PC-9 (cell line): Measurements from ENCODE around the gene CALN1. TPM values are rescaled to one million over a fixed set of nuclear protein-coding genes. Genes with fewer than 3 reads are reported as not detected.

Experiments
- BruUV-seq: library from RNA; stranded (reverse); fragments of 400-500 nt; replicated peaks from 2 replicates; lab custom pipeline; 2021; lab: Mats Ljungman, UMichigan
- CTCF ChIA-PET: fragments of 300-600 bp; sonication (Branson Sonifier 250); formaldehyde crosslinking; loops from one replicate; lab custom pipeline; 2022; ENCODE audit warnings: antibody characterized with exemption; lab: Charles Lee
- POLR2A ChIA-PET: fragments of 300-600 bp; sonication (Branson Sonifier 250); formaldehyde crosslinking; loops from one replicate; lab custom pipeline; 2022; ENCODE audit warnings: antibody characterized with exemption; ENCODE audit not compliant: unreplicated experiment; lab: Charles Lee
- DNase-seq, 2 experiments: peaks; one replicate each; pipeline versions ENCODE4 v3.0.0 to v3.0.0-alpha.2; 2015 to 2022; ENCODE audit warnings: mixed read lengths in 1 of 2
- H2AFZ ChIP-seq: fragments of 200-600 bp; sonication (generic); 2 replicates; pipeline ENCODE4 v1.8.1; 2017; ENCODE audit warnings: antibody characterized with exemption
- H3F3A ChIP-seq: fragments of 200-600 bp; sonication (generic); 2 replicates; pipeline ENCODE4 v1.8.1; 2017; ENCODE audit warnings: antibody characterized with exemption, mild to moderate bottlenecking, low read depth; ENCODE audit not compliant: insufficient read depth
- H3K27ac ChIP-seq: fragments of 200-600 bp; sonication (generic); 2 replicates; pipeline ENCODE4 v1.6.1; 2016; ENCODE audit warnings: mixed run types
- H3K27me3 ChIP-seq: fragments of 200-600 bp; sonication (generic); 2 replicates; pipeline ENCODE4 v1.6.1; 2016; ENCODE audit warnings: low read depth, mixed run types; ENCODE audit not compliant: insufficient read depth
- H3K36me3 ChIP-seq: fragments of 200-600 bp; sonication (generic); 2 replicates; pipeline ENCODE4 v1.6.1; 2016; ENCODE audit warnings: low read depth, mixed run types
- H3K4me1 ChIP-seq: fragments of 200-600 bp; sonication (generic); replicated peaks from 2 replicates; pipeline ENCODE4 v1.6.1; 2016; ENCODE audit warnings: mixed run types; ENCODE audit not compliant: insufficient read depth
- H3K4me2 ChIP-seq: fragments of 200-600 bp; sonication (generic); 2 replicates; pipeline ENCODE4 v1.6.1; 2017; ENCODE audit warnings: mixed run types
- H3K4me3 ChIP-seq: fragments of 200-600 bp; sonication (generic); 2 replicates; pipeline ENCODE4 v1.6.1; 2016; ENCODE audit warnings: mixed run types
- H3K79me2 ChIP-seq: fragments of 200-600 bp; sonication (generic); 2 replicates; pipeline ENCODE4 v1.6.1; 2017; ENCODE audit warnings: low read depth, mixed run types
- H3K9me2 ChIP-seq: fragments of 200-600 bp; sonication (generic); 2 replicates; pipeline ENCODE4 v1.8.1; 2017; ENCODE audit warnings: mild to moderate bottlenecking; ENCODE audit not compliant: insufficient read depth
- H3K9me3 ChIP-seq: fragments of 200-600 bp; sonication (generic); 2 replicates; pipeline ENCODE4 v1.8.1; 2016; ENCODE audit warnings: low read depth; ENCODE audit not compliant: insufficient read depth
- H4K20me1 ChIP-seq: fragments of 200-600 bp; sonication (generic); 2 replicates; pipeline ENCODE4 v1.8.1; 2017; ENCODE audit not compliant: insufficient read depth
- CTCF ChIP-seq: fragments of 200-600 bp; sonication (generic); conservative IDR thresholded peaks from 2 replicates; pipeline ENCODE4 v1.6.1; 2017; ENCODE audit warnings: mixed run types, antibody characterized with exemption, mild to moderate bottlenecking, moderate library complexity
- EZH2 ChIP-seq: fragments of 200-600 bp; sonication (generic); IDR thresholded peaks from 2 replicates; pipeline ENCODE4 v1.8.0; 2017; ENCODE audit warnings: antibody characterized with exemption, low read depth
- intact Hi-C: fragments of 100-400 bp; cut with micrococcal nuclease; formaldehyde crosslinking; loops from one replicate; pipeline ENCODE4 v1.10.0; 2022; ENCODE audit not compliant: unreplicated experiment
- total RNA-seq: library from RNA; stranded (reverse); gene quantifications from 2 replicates; pipeline ENCODE4 v1.2.3, GENCODE V29; 2021

Gene CALN1
- total RNA-seq, 1 experiment from 2014 or later: not detected

- no peaks in the 10 kb centered on the region for H3F3A ChIP-seq
- no peaks in the 10 kb centered on the region for H3K79me2 ChIP-seq
- POLR2A ChIA-PET: no interaction called here
- H3K36me3 ChIP-seq: no peaks in the 10 kb centered on the region
- TF ChIP-seq EZH2: no peak
- no peak for TF ChIP-seq CTCF
- CTCF ChIA-PET: no interaction called here
- H3K4me3 ChIP-seq: no peak overlapping the region
- no peaks in the 10 kb centered on the region for H4K20me1 ChIP-seq
- H3K27me3 ChIP-seq: no peaks in the 10 kb centered on the region; the same call in 1 of the 2 replicates
- no peak overlapping the region for H3K4me2 ChIP-seq
- no peak overlapping the region for H3K27ac ChIP-seq
- no peak overlapping the region for H2AFZ ChIP-seq
- H3K4me1 ChIP-seq: no peaks in the 10 kb centered on the region
- intact Hi-C loops: no loop called here
- no TSS peak for BruUV-seq
- peak in 1 of 2 experiments; percentile 3 for DNase-seq
- no peaks in the 10 kb centered on the region for H3K9me3 ChIP-seq
- H3K9me2 ChIP-seq: no peaks in the 10 kb centered on the region
Measured at GRCh38 chr7:71846160-71846559, 566.0 kb downstream of the CALN1 start.

- Histone ChIP-seq H3F3A (no peaks in the 10 kb centered on the region), H4K20me1 (no peaks in the 10 kb centered on the region), H3K9me3 (no peaks in the 10 kb centered on the region), H3K4me2 (no peak overlapping the region), H3K27ac (no peak overlapping the region), H3K9me2 (no peaks in the 10 kb centered on the region), H3K36me3 (no peaks in the 10 kb centered on the region), H3K27me3 (no peaks in the 10 kb centered on the region), H2AFZ (no peak overlapping the region), H3K4me3 (no peak overlapping the region), H3K79me2 (no peaks in the 10 kb centered on the region), H3K4me1 (no peaks in the 10 kb centered on the region)
- ChIA-PET POLR2A (no interaction called here), CTCF (no interaction called here)
- intact Hi-C loops: no loop called here
- DNase-seq: no peak
- TF ChIP-seq EZH2: no peak
- no peak for TF ChIP-seq CTCF
- no TSS peak for BruUV-seq
Measured at GRCh38 chr7:71843676-71844075, 568.5 kb downstream of the CALN1 start.

- BruUV-seq: no TSS peak
- no peak overlapping the region for H3K4me2 ChIP-seq
- CTCF ChIA-PET: no interaction called here
- no peaks in the 10 kb centered on the region for H3K79me2 ChIP-seq
- H3K4me1 ChIP-seq: no peaks in the 10 kb centered on the region
- H3K9me2 ChIP-seq: no peaks in the 10 kb centered on the region
- no peaks in the 10 kb centered on the region for H4K20me1 ChIP-seq
- POLR2A ChIA-PET: no interaction called here
- DNase-seq: no peak
- H3K4me3 ChIP-seq: no peak overlapping the region
- no peaks in the 10 kb centered on the region for H3K27me3 ChIP-seq
- no peak overlapping the region for H3K27ac ChIP-seq
- H3K9me3 ChIP-seq: no peaks in the 10 kb centered on the region
- no peaks in the 10 kb centered on the region for H3K36me3 ChIP-seq
- TF ChIP-seq EZH2 (no peak), CTCF (no peak)
- H3F3A ChIP-seq: no peaks in the 10 kb centered on the region
- no peak overlapping the region for H2AFZ ChIP-seq
- intact Hi-C loops: no loop called here
Measured at GRCh38 chr7:71842786-71843185, 569.4 kb downstream of the CALN1 start.
